Measurements from ENCODE around the gene HS2ST1.

The HS2ST1 gene

DNA sequence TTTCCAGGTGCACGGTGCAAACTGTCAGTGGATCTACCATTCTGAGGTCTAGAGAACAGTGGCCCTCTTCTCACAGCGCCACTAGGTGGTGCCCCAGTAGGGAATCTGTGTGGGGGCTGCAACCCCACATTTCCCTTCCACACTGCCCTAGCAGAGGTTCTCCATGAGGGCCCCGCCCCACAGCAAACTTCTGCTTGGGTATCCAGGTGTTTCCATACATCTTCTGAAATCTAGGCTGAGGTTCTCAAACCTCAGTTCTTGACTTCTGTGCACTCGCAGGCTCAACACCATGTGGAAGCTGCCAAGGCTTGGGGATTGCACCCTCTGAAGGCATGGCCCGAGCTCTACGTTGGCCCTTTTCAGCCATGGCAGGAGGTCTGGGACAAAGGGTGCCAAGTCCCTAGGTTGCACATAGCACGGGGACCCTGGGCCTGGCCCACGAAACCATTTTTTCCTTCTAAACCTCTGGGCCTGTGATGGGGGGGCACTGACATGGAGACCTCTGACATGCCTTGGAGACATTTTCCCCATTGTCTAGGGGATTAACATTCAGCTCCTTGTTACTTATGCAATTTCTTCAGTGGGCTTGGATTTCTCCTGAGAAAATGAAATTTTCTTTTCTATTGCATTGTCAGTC, 10.0 kb downstream of the HS2ST1 start:
- no peak overlapping the region for H3K4me3 ChIP-seq (ENCODE audit: control insufficient read depth in 1 of 7, extremely low read depth in 1 of 7, insufficient read depth in 4 of 7, low read depth in 2 of 7, low read length in 6 of 7)
- CTCF ChIA-PET = no interaction called here
- no peaks in the 10 kb centered on the region for H3K36me3 ChIP-seq (ENCODE audit: control insufficient read depth in 4 of 4, insufficient read depth in 4 of 4, low read length in 3 of 4)
- H3K27me3 ChIP-seq (replicated peaks in 2 of 5; ENCODE audit: control insufficient read depth in 4 of 5, insufficient read depth in 5 of 5, low read length in 4 of 5) = no peaks in the 10 kb centered on the region
- peaks cover 0 to 4% (median 0%) of the 10 kb centered on the region in 4 experiments for H3K4me1 ChIP-seq (ENCODE audit: control extremely low read depth in 1 of 4, control insufficient read depth in 4 of 4, insufficient read depth in 4 of 4, low read length in 3 of 4)
- POLR2A ChIA-PET = no interaction called here
- peaks cover 5 to 44% (median 10%) of the 10 kb centered on the region in 5 experiments for H3K9me3 ChIP-seq (ENCODE audit: control extremely low read depth in 1 of 5, control insufficient read depth in 4 of 5, insufficient read depth in 2 of 5, low read depth in 1 of 5, low read length in 4 of 5)
- no peak overlapping the region for H3K27ac ChIP-seq (ENCODE audit: insufficient read depth in 1 of 2, low read depth in 1 of 2, low read length in 2 of 2, poor library complexity in 1 of 2, severe bottlenecking in 2 of 2)
- no peak for DNase-seq
- WGBS (ENCODE audit: insufficient coverage) = 97% methylated on average over 6 of the region's 8 CpGs

DNA sequence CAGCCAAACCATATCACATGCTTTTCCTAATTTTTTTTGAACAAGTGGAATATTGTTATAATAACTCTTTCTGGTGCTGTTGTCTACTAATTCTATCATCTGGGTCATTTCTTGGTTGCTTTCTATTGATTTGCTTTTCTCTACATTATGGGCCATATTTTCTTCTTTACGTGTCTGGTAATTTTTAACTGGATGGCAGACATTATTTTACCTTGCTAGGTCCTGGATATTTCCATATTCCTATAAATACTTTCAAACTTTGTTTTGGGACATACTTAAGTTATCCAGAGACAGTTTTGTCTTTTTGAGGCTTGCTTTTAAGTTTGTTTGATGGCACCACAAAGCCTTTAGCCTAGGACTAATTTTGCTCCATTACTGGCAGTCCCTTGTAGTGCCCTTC, 11.3 kb downstream of the HS2ST1 start:
- no peaks in the 10 kb centered on the region for H3K27me3 ChIP-seq (replicated peaks in 2 of 5; ENCODE audit: control insufficient read depth in 4 of 5, insufficient read depth in 5 of 5, low read length in 4 of 5)
- peaks cover 0 to 4% (median 0%) of the 10 kb centered on the region in 4 experiments for H3K4me1 ChIP-seq (ENCODE audit: control extremely low read depth in 1 of 4, control insufficient read depth in 4 of 4, insufficient read depth in 4 of 4, low read length in 3 of 4)
- H3K36me3 ChIP-seq (ENCODE audit: control insufficient read depth in 4 of 4, insufficient read depth in 4 of 4, low read length in 3 of 4) = no peaks in the 10 kb centered on the region
- CTCF ChIA-PET = no interaction called here
- H3K4me3 ChIP-seq (ENCODE audit: control insufficient read depth in 1 of 7, extremely low read depth in 1 of 7, insufficient read depth in 4 of 7, low read depth in 2 of 7, low read length in 6 of 7) = no peak overlapping the region
- DNase-seq = no peak
- POLR2A ChIA-PET = no interaction called here
- H3K27ac ChIP-seq (ENCODE audit: insufficient read depth in 1 of 2, low read depth in 1 of 2, low read length in 2 of 2, poor library complexity in 1 of 2, severe bottlenecking in 2 of 2) = no peak overlapping the region
- WGBS (ENCODE audit: insufficient coverage) = no CpG with 5 or more reads among the region's 1 CpG
- H3K9me3 ChIP-seq (ENCODE audit: control extremely low read depth in 1 of 5, control insufficient read depth in 4 of 5, insufficient read depth in 2 of 5, low read depth in 1 of 5, low read length in 4 of 5) = peaks cover 6 to 44% (median 10%) of the 10 kb centered on the region in 5 experiments

DNA sequence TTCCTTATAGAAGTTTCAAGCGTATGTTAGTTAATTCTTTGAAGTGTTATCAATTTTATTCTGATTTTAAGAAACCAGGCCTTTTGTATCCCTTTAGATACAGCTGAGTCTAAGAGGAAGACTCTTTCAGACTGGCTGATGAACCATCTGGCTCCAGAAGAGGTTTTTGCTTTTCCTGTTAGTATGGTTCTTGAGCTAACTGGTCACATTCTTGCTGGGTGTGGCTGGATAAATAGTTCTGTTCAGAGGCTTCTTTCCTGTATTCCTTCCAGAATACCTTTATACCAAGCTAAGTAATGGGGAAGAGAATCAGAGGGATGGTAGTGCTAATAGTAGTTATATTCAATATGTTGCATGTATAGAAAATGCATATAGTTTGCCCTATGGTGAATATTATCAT, 12.4 kb downstream of the HS2ST1 start:
- Histone ChIP-seq H3K4me1 (ENCODE audit: control extremely low read depth in 1 of 4, control insufficient read depth in 4 of 4, insufficient read depth in 4 of 4, low read length in 3 of 4) (peaks cover 0 to 4% (median 0%) of the 10 kb centered on the region in 4 experiments), H3K27me3 (replicated peaks in 2 of 5; ENCODE audit: control insufficient read depth in 4 of 5, insufficient read depth in 5 of 5, low read length in 4 of 5) (no peaks in the 10 kb centered on the region), H3K36me3 (ENCODE audit: control insufficient read depth in 4 of 4, insufficient read depth in 4 of 4, low read length in 3 of 4) (no peaks in the 10 kb centered on the region), H3K4me3 (ENCODE audit: control insufficient read depth in 1 of 7, extremely low read depth in 1 of 7, insufficient read depth in 4 of 7, low read depth in 2 of 7, low read length in 6 of 7) (no peak overlapping the region), H3K27ac (ENCODE audit: insufficient read depth in 1 of 2, low read depth in 1 of 2, low read length in 2 of 2, poor library complexity in 1 of 2, severe bottlenecking in 2 of 2) (no peak overlapping the region), H3K9me3 (ENCODE audit: control extremely low read depth in 1 of 5, control insufficient read depth in 4 of 5, insufficient read depth in 2 of 5, low read depth in 1 of 5, low read length in 4 of 5) (peaks cover 5 to 32% (median 8%) of the 10 kb centered on the region in 5 experiments)
- ChIA-PET CTCF (no interaction called here), POLR2A (no interaction called here)
- DNase-seq = no peak
- no CpG with 5 or more reads among the region's 1 CpG for WGBS (ENCODE audit: insufficient coverage)

DNA sequence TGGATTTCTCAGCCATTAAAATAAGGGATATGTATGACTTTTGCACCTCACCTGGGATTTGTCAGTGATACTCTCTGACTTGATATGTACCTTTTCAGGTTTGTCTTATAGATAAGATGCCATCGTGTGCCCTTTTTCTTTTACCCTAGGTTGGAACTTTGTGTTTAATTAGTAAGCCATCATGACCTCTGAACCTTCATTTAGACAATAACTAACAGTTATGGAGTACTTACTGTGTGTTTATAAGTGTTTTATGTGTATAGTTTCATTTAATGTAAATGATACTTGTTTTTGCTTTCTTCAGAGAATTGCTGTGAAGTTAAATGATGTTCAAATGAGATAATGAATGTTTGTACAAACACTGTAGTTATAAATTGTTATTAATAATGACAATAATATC, 14.4 kb downstream of the HS2ST1 start:
- Histone ChIP-seq H3K27ac (ENCODE audit: insufficient read depth in 1 of 2, low read depth in 1 of 2, low read length in 2 of 2, poor library complexity in 1 of 2, severe bottlenecking in 2 of 2) (no peak overlapping the region), H3K36me3 (ENCODE audit: control insufficient read depth in 4 of 4, insufficient read depth in 4 of 4, low read length in 3 of 4) (no peaks in the 10 kb centered on the region), H3K27me3 (replicated peaks in 2 of 5; ENCODE audit: control insufficient read depth in 4 of 5, insufficient read depth in 5 of 5, low read length in 4 of 5) (no peaks in the 10 kb centered on the region), H3K4me1 (ENCODE audit: control extremely low read depth in 1 of 4, control insufficient read depth in 4 of 4, insufficient read depth in 4 of 4, low read length in 3 of 4) (peaks cover 0 to 4% (median 0%) of the 10 kb centered on the region in 4 experiments), H3K4me3 (ENCODE audit: control insufficient read depth in 1 of 7, extremely low read depth in 1 of 7, insufficient read depth in 4 of 7, low read depth in 2 of 7, low read length in 6 of 7) (no peak overlapping the region), H3K9me3 (ENCODE audit: control extremely low read depth in 1 of 5, control insufficient read depth in 4 of 5, insufficient read depth in 2 of 5, low read depth in 1 of 5, low read length in 4 of 5) (peaks cover 1 to 25% (median 8%) of the 10 kb centered on the region in 5 experiments)
- POLR2A ChIA-PET = no interaction called here
- CTCF ChIA-PET = no interaction called here
- WGBS (ENCODE audit: insufficient coverage) = no CpG with 5 or more reads among the region's 1 CpG
- no peak for DNase-seq

- no peak for DNase-seq
- WGBS (ENCODE audit: insufficient coverage) = 100% methylated on average over 2 of the region's 3 CpGs
- no peaks in the 10 kb centered on the region for H3K36me3 ChIP-seq (ENCODE audit: control insufficient read depth in 4 of 4, insufficient read depth in 4 of 4, low read length in 3 of 4)
- ChIA-PET POLR2A (no interaction called here), CTCF (interaction anchor here (1.2 kb wide), 1 partner anchor 18 kb away, joined by 3 read pairs; no protein-coding TSS in a partner anchor)
- H3K27ac ChIP-seq (ENCODE audit: insufficient read depth in 1 of 2, low read depth in 1 of 2, low read length in 2 of 2, poor library complexity in 1 of 2, severe bottlenecking in 2 of 2) = no peak overlapping the region
- H3K4me3 ChIP-seq (ENCODE audit: control insufficient read depth in 1 of 7, extremely low read depth in 1 of 7, insufficient read depth in 4 of 7, low read depth in 2 of 7, low read length in 6 of 7) = no peak overlapping the region
- H3K4me1 ChIP-seq (ENCODE audit: control extremely low read depth in 1 of 4, control insufficient read depth in 4 of 4, insufficient read depth in 4 of 4, low read length in 3 of 4) = no peaks in the 10 kb centered on the region
- H3K9me3 ChIP-seq (ENCODE audit: control extremely low read depth in 1 of 5, control insufficient read depth in 4 of 5, insufficient read depth in 2 of 5, low read depth in 1 of 5, low read length in 4 of 5) = peaks cover 0 to 1% (median 0%) of the 10 kb centered on the region in 5 experiments
- H3K27me3 ChIP-seq (replicated peaks in 2 of 5; ENCODE audit: control insufficient read depth in 4 of 5, insufficient read depth in 5 of 5, low read length in 4 of 5) = no peaks in the 10 kb centered on the region
Observed at GRCh38 chr1:86933051-86933450, 18.6 kb downstream of the HS2ST1 start.

DNA sequence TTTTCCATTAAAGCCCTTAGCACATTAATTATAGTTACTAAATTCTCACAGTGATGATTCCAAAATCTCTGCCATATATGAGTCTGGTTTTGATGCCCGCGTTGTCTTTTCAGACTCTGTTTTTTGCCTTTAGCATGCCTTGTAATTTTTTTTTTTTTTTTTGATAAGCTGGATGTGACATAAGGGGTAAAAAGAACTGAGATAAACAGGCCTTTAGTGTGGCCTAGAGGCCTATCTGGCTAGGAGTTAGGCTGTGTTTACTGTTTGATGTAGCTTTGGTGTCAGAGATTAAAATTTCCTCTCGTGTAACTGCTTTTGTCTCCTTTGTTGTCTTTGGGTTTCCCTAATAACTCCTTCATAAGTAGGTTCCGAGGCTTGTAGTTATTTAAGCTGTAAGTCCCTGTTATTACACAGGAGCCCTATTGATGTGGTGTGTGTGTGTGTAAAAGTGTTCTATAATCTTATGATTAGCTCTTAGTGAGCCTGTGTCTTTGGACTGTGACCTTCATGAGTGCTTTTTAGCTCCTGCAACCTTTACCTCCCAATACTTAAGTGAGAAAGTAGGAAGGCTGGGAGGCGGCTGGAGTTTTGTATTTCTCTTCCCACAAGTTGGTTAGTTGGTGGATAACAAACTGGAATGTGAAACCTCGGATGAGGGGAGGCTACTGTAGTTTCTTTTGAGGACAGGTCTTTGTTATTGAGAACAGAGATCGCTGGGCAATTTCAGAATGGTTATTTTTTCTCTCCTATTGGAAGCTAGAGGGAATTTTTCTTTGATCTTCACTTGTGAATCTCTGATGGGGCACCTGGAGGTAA, 19.3 kb downstream of the HS2ST1 start:
- Histone ChIP-seq H3K4me1 (ENCODE audit: control extremely low read depth in 1 of 4, control insufficient read depth in 4 of 4, insufficient read depth in 4 of 4, low read length in 3 of 4) (no peaks in the 10 kb centered on the region), H3K9me3 (ENCODE audit: control extremely low read depth in 1 of 5, control insufficient read depth in 4 of 5, insufficient read depth in 2 of 5, low read depth in 1 of 5, low read length in 4 of 5) (peaks cover 0 to 1% (median 0%) of the 10 kb centered on the region in 5 experiments), H3K36me3 (ENCODE audit: control insufficient read depth in 4 of 4, insufficient read depth in 4 of 4, low read length in 3 of 4) (no peaks in the 10 kb centered on the region), H3K27me3 (replicated peaks in 2 of 5; ENCODE audit: control insufficient read depth in 4 of 5, insufficient read depth in 5 of 5, low read length in 4 of 5) (no peaks in the 10 kb centered on the region), H3K4me3 (ENCODE audit: control insufficient read depth in 1 of 7, extremely low read depth in 1 of 7, insufficient read depth in 4 of 7, low read depth in 2 of 7, low read length in 6 of 7) (no peak overlapping the region), H3K27ac (ENCODE audit: insufficient read depth in 1 of 2, low read depth in 1 of 2, low read length in 2 of 2, poor library complexity in 1 of 2, severe bottlenecking in 2 of 2) (peak overlapping the region in 1 of 2 experiments; percentile 62)
- POLR2A ChIA-PET = interaction anchor here (0.6 to 0.7 kb wide), 2 partner anchors 86 to 230 kb away, joined by 3 read pairs; no protein-coding TSS in a partner anchor
- WGBS (ENCODE audit: insufficient coverage) = 100% methylated on average over 4 of the region's 7 CpGs
- peak; percentile 5 to 30 (median 15) for DNase-seq
- CTCF ChIA-PET = interaction anchor here (1.2 kb wide), 1 partner anchor 18 kb away, joined by 3 read pairs; no protein-coding TSS in a partner anchor

GRCh38 chr1:86938450-86938849, 24.0 kb downstream of the HS2ST1 start:
- no peak for DNase-seq
- POLR2A ChIA-PET = no interaction called here
- CTCF ChIA-PET = no interaction called here
- Histone ChIP-seq H3K36me3 (ENCODE audit: control insufficient read depth in 4 of 4, insufficient read depth in 4 of 4, low read length in 3 of 4) (no peaks in the 10 kb centered on the region), H3K27ac (ENCODE audit: insufficient read depth in 1 of 2, low read depth in 1 of 2, low read length in 2 of 2, poor library complexity in 1 of 2, severe bottlenecking in 2 of 2) (no peak overlapping the region), H3K4me3 (ENCODE audit: control insufficient read depth in 1 of 7, extremely low read depth in 1 of 7, insufficient read depth in 4 of 7, low read depth in 2 of 7, low read length in 6 of 7) (no peak overlapping the region), H3K9me3 (ENCODE audit: control extremely low read depth in 1 of 5, control insufficient read depth in 4 of 5, insufficient read depth in 2 of 5, low read depth in 1 of 5, low read length in 4 of 5) (no peaks in the 10 kb centered on the region), H3K4me1 (ENCODE audit: control extremely low read depth in 1 of 4, control insufficient read depth in 4 of 4, insufficient read depth in 4 of 4, low read length in 3 of 4) (no peaks in the 10 kb centered on the region), H3K27me3 (replicated peaks in 2 of 5; ENCODE audit: control insufficient read depth in 4 of 5, insufficient read depth in 5 of 5, low read length in 4 of 5) (no peaks in the 10 kb centered on the region)
- WGBS (ENCODE audit: insufficient coverage) = 67% methylated on average over 1 of the region's 1 CpG
